ENCODE measurements around the gene SFXN1.

DNA sequence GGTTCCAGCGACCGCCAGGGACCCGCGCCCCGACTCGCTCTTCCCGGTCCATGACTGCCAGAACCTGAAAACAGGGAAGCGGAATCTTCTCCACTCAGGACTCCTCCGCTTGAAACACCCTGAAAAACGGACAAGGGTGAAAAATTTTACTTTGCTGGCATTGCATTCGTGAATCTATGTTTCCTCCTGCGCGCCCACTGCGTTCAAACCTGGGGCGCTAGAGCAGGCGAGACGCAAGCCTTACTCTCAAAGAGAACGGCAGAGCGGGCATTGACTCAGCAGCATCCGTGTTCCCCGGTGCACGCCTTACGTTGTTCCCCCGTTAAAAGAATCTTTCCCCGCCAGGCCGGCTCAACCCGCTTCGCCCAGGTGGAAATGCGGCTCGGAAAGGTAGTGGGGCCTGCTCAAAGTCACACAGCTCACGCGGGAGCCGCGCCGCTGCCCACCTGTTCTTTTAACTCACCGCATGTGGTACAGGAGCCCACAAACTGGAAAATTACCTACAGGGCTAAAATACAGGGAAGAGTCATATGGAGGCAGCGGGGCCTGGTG, 33.4 kb upstream of the SFXN1 start:
- no peak for TF ChIP-seq EP300 (IDR thresholded peaks at IDR 0.05; ENCODE audit: borderline replicate concordance)
- no peak for TF ChIP-seq TEAD4 (IDR thresholded peaks at IDR 0.05)
- TF ChIP-seq, protein P1, sequence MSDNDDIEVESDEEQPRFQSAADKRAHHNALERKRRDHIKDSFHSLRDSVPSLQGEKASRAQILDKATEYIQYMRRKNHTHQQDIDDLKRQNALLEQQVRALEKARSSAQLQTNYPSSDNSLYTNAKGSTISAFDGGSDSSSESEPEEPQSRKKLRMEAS (IDR thresholded peaks at IDR 0.05), result no peak
- TF ChIP-seq NFIC (IDR thresholded peaks at IDR 0.05), result no peak
- no peak for TF ChIP-seq CEBPB (IDR thresholded peaks at IDR 0.05)
- TF ChIP-seq EGR1 (IDR thresholded peaks at IDR 0.05), result no peak
- TF ChIP-seq YY1 (IDR thresholded peaks at IDR 0.05; ENCODE audit: low read depth), result no peak
- no peak for TF ChIP-seq CREB1 (IDR thresholded peaks at IDR 0.05; ENCODE audit: low read depth)

All from Ishikawa (cell line).